ENCODE data around the gene DDX51. TPM values are rescaled to one million over a fixed set of nuclear protein-coding genes. Genes with fewer than 3 reads are reported as not detected.
A peak's percentile ranks its signal among the peaks of the same experiment; 100 is the strongest.
"Not testable (repeated sequence)": the region's sequence is repeated elsewhere in the genome, so short reads cannot be mapped to it uniquely, and the experiment has no call there.

Gene DDX51
- total RNA-seq, 1 experiment from 2014 or later, result 10.5 TPM

DNA sequence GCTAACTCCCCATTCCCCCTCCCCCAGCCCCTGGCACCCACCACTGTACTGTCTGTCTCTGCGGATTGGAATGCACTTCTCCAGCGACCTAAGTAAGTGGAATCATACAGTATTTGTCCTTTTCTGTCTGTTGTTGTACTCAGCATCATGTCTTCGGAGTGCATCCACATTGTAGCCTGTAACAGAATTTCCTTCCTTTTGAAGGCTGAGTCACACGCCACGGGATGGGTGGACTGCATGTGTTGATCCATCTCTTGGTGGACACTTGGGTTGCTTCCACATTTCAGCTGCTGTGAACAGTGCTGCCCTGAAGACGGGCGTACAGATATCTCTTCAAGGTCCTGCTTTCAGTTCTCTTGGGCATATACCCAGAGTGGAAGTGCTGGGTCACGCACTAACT, 34.4 kb downstream of the DDX51 start:
- in situ Hi-C loops (cut with HindIII; ENCODE audit: low pct_unique_long_range_greater_than_20kb, low sequenced_read_pairs), result no loop called here

DNA sequence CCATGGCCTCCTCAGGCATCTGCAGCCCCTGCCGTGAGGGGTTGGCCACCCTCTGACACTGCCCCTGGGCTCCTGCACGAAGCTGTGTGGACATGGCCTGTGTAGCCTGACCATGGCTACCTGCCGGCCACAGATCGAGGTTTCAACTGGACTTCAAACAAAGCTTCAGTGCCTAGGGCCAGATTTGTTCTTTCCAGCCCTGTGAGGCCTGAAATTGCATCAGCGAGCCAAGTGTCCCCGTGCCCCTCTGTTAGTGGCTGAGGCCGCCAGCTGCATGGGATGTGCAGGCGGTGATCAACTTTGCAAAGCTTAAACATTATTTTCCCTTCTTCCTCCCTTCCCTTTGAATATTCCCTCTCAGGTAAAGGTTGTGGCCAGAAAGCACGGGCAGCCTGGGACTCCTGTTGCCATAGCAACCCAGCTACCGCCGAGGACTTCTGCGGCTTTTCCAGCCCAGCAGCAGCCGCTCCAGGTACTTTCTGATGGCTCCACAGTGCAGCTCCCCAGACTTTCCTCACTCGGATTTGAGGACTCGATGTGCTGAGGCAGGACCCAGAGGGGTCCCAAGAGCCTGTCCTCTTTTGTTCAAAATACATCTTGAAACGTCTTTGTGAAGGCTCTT, 35.8 kb downstream of the DDX51 start:
- no peak for DNase-seq (ENCODE audit: low read depth)
- in situ Hi-C loops (cut with HindIII; ENCODE audit: low pct_unique_long_range_greater_than_20kb, low sequenced_read_pairs), result no loop called here

More for the DNA sequence above, 34.4 kb downstream of the DDX51 start:
- DNase-seq (ENCODE audit: low read depth), result no peak

DNA sequence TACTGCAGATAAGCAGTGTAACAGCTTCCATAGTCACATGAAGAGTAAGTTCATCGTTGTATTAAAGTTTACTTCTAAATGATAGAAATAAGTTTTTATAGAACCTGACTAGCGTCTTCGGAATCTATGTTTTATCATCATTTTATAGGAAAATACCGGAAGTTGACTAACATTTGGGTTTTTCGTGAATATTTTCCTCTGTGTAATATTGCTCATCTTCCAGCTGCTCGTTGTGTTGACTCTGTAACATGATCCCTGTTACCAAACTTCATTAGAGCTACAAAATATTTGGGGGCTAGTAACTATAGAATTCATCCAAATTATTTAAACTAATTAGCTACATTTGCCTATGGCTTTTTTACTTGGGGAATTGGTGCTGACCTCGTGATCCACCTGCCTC, 37.2 kb downstream of the DDX51 start:
- in situ Hi-C loops (cut with HindIII; ENCODE audit: low pct_unique_long_range_greater_than_20kb, low sequenced_read_pairs), result no loop called here
- no peak for DNase-seq (ENCODE audit: low read depth)

DNA sequence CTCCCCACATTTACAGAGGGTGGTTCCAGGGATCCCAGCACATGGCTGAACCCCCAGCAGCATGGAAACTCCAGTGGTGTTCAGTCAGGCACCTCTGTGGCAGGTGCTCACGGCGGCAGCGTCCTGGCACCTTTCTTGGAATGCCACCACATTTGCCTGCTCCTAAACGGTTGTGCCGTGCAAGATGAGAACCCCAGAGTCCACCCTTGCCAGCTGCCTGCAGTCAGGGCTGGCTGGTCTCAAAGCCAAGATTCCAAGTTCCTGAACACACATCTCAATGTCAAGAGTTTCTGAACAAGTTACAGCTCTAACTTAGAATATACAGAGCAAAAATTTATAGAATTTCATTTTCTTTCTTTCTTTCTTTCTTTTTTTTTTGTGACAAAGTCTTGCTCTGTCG, 38.7 kb downstream of the DDX51 start:
- in situ Hi-C loops (cut with HindIII; ENCODE audit: low pct_unique_long_range_greater_than_20kb, low sequenced_read_pairs), result no loop called here

DNA sequence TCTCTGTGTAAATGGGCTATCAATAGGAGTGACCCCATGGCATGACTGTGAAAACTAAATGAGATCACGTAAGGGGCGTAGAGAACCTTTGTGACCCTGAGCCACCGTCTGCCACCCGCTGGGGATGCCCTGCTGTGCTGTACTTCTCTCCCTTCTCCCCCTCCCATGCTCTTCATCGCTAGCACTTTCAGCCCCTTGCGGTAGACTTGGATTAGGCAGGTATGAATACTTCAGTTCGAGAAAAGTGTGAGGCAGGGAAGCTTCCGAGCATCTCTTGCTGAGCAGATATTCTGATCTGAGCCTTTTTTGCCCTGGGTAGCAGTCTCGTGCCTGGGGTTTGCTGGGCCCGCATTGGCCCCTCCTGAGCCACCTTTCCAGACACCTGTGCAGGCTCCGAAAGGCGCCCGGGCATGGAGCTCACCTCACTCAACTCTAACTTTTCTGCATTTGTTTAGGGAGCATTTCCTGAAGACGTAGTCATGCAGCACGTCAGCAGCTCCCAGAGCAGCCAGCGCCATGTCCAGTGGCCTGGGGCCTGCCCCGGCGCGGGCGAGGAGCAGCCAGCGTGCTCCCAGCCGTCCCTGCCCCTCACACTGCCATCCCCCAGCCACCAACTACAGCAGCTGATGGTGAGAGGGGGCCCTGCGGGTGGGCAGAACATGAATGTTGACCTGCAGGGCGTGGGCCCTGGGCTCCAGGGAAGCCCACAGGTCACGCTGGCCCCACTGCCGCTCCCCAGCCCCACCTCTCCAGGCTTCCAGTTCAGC, 40.4 kb downstream of the DDX51 start:
- in situ Hi-C loops (cut with HindIII; ENCODE audit: low pct_unique_long_range_greater_than_20kb, low sequenced_read_pairs), result no loop called here
- DNase-seq (ENCODE audit: low read depth), result no peak

More for the DNA sequence above, 38.7 kb downstream of the DDX51 start:
- no peak for DNase-seq (ENCODE audit: low read depth)

DNA sequence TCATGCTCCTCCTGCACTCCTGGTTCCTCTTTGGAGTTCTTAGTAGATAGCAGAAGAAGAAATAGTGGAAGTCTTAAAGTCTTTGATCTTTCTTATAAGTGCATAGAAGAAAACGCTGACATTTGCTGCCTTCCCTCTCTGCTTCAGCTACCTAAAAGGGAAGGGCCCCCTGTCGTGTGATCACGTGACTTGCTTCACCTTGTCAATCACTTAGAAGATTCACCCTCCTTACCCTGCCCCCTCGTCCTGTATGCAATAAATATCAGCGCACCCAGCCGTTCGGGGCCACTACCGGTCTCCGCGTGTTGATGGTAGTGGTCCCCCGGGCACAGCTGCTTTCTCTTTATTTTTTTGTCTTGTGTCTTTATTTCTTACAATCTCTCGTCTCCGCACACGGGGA, 41.0 kb downstream of the DDX51 start:
- DNase-seq (ENCODE audit: low read depth); in situ Hi-C loops (cut with HindIII; ENCODE audit: low pct_unique_long_range_greater_than_20kb, low sequenced_read_pairs): not testable (repeated sequence)

DNA sequence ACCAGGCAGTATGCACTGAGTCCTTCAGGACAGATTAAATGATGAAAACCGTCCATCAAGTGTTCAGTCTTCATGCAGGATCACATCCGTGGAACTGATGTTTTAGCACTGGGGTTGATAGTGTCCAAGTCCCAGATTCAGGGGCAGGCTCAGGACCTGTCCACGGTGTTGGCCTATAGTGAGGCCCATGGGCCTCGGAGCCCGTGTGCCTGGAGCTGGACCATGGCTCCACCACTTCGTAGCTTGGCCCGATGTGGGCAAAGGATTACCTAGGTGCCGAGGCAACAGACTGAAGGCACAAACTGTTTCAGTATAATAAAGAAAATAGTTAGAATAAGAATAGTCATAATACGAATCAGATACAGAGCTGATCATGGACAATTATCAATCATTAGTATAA, 41.8 kb downstream of the DDX51 start:
- in situ Hi-C loops (cut with HindIII; ENCODE audit: low pct_unique_long_range_greater_than_20kb, low sequenced_read_pairs), result no loop called here
- no peak for DNase-seq (ENCODE audit: low read depth)

DNA sequence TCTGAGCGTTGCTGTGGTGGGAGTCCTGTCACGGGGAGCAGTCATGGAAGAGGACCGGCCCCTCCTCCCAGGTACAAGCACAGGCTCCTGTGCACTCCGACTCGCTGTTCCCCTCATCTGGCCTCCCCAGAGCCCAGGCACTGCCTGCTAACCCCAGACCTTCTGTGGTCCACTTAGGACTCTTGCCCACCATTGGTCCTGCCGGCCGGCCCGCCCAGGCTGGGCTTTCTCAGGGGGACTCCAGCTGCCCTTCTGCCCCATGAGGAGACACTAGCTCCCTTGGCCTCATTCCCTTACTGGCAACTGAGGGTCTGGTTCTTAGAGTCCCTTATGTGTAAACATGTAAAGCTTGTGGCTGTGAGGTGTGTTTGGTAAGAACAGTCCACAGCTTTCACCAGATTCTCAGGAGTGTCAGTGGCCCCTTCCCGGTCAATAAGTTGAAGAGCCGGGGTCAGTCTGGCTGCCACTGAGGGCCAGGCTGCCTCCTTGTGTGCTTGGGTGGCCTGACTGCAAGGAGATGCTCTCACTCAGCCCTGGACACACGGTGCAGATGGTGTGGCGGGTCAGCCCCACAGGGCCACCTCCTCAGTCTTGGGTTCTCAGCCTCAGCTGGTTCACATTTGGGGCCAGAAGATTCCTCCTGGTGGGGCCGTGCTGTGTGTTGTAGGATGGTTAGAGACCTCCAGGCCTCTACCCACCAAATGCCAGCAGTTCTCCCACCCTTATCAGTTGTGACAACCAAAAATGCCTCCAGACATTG, 43.6 kb downstream of the DDX51 start:
- in situ Hi-C loops (cut with HindIII; ENCODE audit: low pct_unique_long_range_greater_than_20kb, low sequenced_read_pairs), result no loop called here
- no peak for DNase-seq (ENCODE audit: low read depth)

DNA sequence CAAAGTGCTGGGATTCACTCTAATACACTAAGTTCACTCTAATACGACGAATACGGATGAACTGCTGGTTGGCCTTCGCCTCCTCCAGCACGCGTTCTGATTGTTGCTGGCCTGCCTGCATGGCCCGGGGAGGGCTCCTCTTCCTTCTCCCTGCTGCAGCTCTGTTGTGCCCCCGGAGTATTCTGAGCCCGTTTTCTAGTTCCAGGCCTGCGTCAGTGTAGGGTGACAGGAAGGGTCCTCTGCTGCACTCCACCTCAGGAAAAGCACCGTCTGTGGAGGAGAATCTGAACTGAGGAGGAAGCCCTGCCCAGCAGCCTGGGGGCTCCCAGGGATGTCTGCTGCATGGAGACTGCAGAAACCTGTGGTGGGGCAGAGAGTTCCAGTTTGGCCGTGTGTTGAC, 44.4 kb downstream of the DDX51 start:
- in situ Hi-C loops (cut with HindIII; ENCODE audit: low pct_unique_long_range_greater_than_20kb, low sequenced_read_pairs), result no loop called here

DNA sequence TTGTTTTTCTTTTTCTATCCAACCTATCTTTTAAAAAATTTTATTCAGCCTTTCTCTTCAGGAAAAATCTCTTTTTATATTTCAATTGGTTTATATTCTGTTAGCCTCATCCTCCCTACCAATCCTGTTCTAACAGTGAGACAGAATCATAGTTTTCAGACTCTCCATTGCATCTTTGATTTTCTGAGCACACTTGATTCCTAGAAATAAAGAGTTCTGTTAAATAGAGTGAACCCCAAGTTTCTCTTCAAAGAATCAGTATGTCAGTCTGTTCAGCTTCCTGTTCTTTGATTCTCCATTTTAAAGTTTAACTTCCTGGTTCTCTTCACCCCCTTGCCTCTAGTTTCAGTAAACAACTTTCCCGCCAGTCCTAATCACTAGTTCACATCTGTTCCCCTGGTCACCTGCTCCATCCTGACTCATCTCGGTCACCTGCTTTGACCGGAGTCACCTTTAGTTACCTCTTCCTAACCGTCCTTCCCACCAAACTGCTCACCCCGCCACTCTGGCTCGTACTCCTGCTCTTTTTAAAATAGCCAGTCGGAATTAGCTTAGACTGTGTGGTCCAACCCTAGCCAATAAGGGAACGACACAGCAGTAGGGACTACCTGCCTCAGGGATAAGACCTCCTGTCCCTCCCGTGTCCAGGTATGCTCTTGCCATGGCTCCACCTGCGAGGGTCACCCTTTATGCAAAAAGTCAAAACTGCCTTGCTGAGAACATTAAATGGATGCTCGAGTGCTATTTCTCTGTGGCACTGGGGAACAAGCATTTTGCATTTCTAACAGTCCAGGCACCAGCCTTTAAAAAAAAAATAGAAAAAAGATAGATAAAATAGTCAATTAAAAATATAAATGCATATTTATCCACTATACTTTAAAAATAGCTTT, 48.4 kb downstream of the DDX51 start:
- peak; percentile 16 for DNase-seq (ENCODE audit: low read depth)
- in situ Hi-C loops (cut with HindIII; ENCODE audit: low pct_unique_long_range_greater_than_20kb, low sequenced_read_pairs), result no loop called here

More for the DNA sequence above, 44.4 kb downstream of the DDX51 start:
- no peak for DNase-seq (ENCODE audit: low read depth)

DNA sequence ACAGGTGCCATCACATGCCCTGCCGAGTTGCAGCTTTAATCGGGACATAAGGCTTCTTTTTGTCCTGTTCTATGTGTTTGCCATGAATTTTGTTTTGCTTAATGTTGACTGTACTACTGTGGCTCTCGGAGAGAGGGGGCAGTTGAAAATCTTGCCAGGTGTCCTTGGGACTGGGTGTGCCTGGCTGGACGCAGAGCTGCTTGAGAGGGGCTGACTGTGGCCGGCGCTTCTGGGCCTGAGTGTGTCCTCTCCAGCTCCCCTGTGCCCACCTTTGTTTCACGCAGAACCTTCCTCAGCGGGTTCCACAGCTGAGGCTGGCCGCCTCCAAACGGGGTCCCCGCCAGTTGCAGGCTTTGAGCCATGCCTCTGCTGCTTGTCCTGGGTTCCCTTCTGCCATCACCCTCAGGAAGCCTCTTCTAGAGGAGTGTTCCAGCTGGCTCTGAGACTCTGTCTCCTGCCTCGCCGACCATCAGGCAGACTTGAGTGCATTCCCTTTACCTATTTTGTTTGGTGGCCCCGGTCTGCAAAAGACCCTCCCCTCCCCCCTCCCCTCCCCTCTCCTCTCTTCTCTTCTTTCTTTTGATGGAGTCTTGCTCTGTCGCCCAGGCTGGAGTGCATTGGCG, 49.7 kb downstream of the DDX51 start:
- in situ Hi-C loops (cut with HindIII; ENCODE audit: low pct_unique_long_range_greater_than_20kb, low sequenced_read_pairs), result no loop called here
- DNase-seq (ENCODE audit: low read depth), result no peak

DNA sequence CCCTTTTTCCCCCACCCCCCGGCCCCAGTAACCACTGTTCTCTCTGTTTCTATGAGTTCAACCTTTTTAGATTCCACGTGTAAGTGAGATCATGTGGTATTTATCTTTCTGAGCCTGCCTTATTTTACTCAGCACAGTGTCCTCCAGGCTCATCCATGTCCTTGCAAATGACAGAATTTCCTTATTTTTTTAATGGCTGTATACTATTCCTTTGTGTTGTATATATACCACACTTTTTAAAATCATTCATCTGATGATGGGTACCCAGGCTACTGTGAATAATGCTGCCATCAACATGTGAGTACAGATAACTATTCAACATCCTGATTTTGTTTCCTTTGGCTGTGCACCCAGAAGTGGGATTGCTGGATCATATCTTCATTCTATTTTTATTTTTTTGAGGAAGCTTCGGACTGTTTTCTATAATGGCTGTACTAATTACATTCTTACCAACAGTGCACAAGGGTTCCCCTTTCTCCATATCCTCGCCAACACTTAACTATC, 54.7 kb downstream of the DDX51 start:
- in situ Hi-C loops (cut with HindIII; ENCODE audit: low pct_unique_long_range_greater_than_20kb, low sequenced_read_pairs), result no loop called here
- no peak for DNase-seq (ENCODE audit: low read depth)

Other genes starting within 250 kb of the DDX51 start
- gene ULK1, start 249.7 kb downstream of the DDX51 start, total RNA-seq (2014; rRNA removed; shearing (Covaris generic); ENCODE audit: low replicate concordance), result 3.7 and 7.4 TPM in 2 replicates
- gene PUS1, start 215.0 kb downstream of the DDX51 start, total RNA-seq (2014; rRNA removed; shearing (Covaris generic); ENCODE audit: low replicate concordance), result 32.3 and 36.4 TPM in 2 replicates
- 3.2 and 3.9 TPM in 2 replicates for gene EP400, start 194.4 kb downstream of the DDX51 start, total RNA-seq (2014; rRNA removed; shearing (Covaris generic); ENCODE audit: low replicate concordance)
- gene NOC4L, start 138 bp upstream of the DDX51 start, total RNA-seq (2014; rRNA removed; shearing (Covaris generic); ENCODE audit: low replicate concordance), result 29.6 and 32.9 TPM in 2 replicates
- gene GALNT9, start 185.3 kb upstream of the DDX51 start, total RNA-seq (2014; rRNA removed; shearing (Covaris generic); ENCODE audit: low replicate concordance), result 14.1 and 14.6 TPM in 2 replicates